ENCODE results near the gene ZNF768.

The ZNF768 gene

GRCh38 chr16:30526137-30526822 lies at the start of gene ZNF768:
Gene ZNF768 (minus strand): TSS chr16:30526566. CDS start chr16:30526413, 153 bp downstream.
- in situ Hi-C loops (cut with MboI; ENCODE audit: low sequenced_read_pairs) = no loop called here

GRCh38 chr16:30574678-30575077 lies 48.3 kb upstream of the ZNF768 start:
- in situ Hi-C loops (cut with MboI; ENCODE audit: low sequenced_read_pairs) = no loop called here

GRCh38 chr16:30571445-30572322 lies 45.3 kb upstream of the ZNF768 start, which contains the start of gene ZNF688:
Gene ZNF688 (minus strand): TSS chr16:30571714. CDS start chr16:30571629, 85 bp downstream.
- in situ Hi-C loops (cut with MboI; ENCODE audit: low sequenced_read_pairs) = no loop called here

- in situ Hi-C loops (cut with MboI; ENCODE audit: low sequenced_read_pairs) = no loop called here
These were observed 44.5 kb upstream of the ZNF768 start for GRCh38 chr16:30570636-30571444.

- in situ Hi-C loops (cut with MboI; ENCODE audit: low sequenced_read_pairs) = no loop called here
These were observed 43.6 kb upstream of the ZNF768 start for GRCh38 chr16:30569746-30570635.

- in situ Hi-C loops (cut with MboI; ENCODE audit: low sequenced_read_pairs) = no loop called here
These were observed 42.9 kb upstream of the ZNF768 start for GRCh38 chr16:30569281-30569680.

- in situ Hi-C loops (cut with MboI; ENCODE audit: low sequenced_read_pairs) = no loop called here
These were observed 41.7 kb upstream of the ZNF768 start for GRCh38 chr16:30567991-30568638.

DNA sequence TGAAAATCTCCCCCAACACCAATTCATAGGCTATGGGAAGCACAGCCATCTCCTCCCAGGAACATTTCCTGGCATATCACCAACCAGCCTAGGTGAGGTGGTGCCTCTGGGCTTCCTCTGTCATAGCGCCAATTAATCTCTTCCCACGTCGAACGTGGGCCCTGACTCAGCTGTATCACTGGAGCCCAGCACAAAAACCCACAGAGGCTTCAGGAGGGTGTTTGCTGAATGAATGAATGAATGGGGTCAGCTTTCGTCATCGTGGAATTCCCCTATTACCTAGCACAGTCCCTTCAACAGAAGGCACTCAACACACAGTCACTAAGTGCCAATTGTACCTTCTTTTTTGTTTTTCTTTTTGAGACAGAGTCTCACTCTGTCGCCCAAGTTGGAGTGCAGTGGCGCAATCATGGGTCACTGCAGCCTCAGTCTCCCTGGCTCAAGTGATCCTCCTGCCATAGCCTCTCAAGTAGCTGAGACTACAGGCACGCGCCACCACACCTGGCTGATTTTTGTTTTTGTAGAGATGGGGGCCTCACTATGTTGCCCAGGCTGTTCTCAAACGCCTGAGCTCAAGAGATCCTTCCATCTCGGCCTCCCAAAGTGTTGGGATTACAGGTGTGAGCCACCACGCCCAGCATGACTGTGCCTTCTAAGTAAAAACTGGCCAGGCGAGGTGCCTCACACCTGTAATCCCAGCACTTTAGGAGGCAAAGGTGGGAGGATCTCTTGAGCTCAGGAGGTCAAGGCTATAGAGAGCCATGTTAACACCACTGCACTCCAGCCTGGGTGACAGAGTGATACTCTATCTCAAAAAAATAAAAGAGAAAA lies 41.0 kb upstream of the ZNF768 start:
- in situ Hi-C loops (cut with MboI; ENCODE audit: low sequenced_read_pairs) = no loop called here

GRCh38 chr16:30566531-30566930 lies 40.2 kb upstream of the ZNF768 start:
- in situ Hi-C loops (cut with MboI; ENCODE audit: low sequenced_read_pairs) = no loop called here

DNA sequence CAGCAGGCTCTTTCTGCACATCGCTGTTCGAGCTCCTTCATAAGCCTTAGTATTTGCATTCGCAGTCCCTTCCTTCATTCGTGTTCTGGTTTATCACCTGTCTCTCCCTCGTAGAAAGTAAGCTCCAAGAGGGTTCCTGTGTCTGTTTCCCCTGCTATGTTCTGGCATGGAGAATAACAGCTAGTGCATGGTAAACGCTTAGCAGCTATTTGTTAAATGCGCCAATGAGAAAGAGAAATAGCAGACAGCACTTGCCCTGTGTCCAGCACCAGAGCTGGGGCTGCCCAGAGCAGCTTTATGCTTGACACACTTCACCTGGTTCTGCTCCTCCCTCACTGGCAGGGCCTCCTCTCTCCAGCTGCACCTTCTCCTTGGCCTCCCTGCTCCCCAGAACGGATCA lies 39.6 kb upstream of the ZNF768 start:
- in situ Hi-C loops (cut with MboI; ENCODE audit: low sequenced_read_pairs) = no loop called here

DNA sequence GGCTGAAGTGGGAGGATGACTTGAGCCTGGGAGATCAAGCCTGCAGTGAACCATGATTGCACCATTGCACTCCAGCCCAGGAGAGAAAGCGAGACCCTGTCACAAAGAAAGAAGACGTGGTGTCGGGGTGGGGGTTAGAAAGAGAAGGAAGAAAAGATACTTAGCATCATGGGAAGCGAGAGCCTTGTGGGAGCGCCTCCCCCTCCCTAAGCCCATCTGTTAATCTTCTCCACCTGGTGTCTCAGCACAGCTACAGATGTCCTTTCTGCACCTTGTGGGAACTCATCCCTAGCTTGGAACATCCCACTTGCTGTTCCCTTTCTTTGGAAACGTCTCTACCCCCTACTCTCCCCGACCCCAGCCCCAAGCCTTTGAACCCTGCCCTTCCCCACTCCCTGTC lies 39.2 kb upstream of the ZNF768 start:
- in situ Hi-C loops (cut with MboI; ENCODE audit: low sequenced_read_pairs) = no loop called here

GRCh38 chr16:30562021-30562420 lies 35.7 kb upstream of the ZNF768 start:
- in situ Hi-C loops (cut with MboI; ENCODE audit: low sequenced_read_pairs) = no loop called here

DNA sequence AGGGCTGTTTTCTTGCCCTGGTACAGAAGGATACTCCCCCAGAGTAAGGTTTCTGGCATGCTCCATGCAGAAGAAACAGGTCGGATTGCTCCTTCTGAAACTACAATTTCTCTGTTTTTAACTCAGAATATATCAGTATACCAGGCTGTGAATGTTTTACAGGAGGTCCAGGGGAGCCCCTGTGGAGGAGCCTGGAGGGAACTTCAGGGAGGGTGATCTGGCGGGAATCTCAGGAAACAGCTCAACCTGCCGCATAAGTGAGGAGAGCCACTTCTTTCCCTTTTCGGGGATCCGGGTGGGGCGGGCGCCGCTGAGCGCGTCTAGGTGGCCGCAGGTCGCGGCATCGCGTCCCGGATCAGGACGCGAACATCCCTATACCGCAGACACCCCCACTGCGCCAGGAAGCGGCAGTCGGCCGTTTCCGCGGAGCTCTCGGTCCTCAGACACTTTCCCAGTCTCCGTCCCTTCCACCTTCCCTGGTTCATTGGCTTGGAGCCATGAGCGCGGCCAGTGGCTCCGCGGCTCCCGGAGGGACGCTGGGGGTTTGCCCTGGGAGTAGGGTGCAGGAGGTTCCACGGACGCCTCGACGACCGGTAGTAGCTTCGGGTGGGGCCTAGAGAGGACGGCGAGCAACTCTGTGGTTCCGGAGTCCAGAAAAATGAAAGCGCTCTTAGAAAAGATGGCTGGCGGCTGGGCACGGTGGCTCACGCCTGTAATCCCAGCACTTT lies 34.9 kb upstream of the ZNF768 start:
- in situ Hi-C loops (cut with MboI; ENCODE audit: low sequenced_read_pairs) = no loop called here

DNA sequence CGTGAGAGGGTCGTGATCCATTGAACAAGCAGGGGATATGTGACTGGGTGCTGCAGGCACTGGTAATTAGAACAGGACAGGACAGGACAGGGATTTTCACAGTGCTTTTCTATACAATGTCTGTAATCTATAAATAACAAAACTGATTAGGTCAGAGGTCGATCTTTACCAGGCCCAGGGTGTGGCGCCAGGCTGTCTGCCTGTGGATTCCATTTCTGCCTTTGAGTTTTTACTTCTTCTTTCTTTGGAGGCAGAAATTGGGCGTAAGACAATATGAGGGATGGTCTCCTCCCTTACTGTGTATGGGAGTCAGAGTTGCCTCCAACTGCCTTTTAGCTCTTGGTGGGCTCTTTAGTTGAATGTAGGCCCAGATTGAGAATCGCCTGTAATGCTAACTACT lies 33.3 kb upstream of the ZNF768 start:
- in situ Hi-C loops (cut with MboI; ENCODE audit: low sequenced_read_pairs) = no loop called here

GRCh38 chr16:30558789-30559377 lies 32.5 kb upstream of the ZNF768 start:
- in situ Hi-C loops (cut with MboI; ENCODE audit: low sequenced_read_pairs) = no loop called here

DNA sequence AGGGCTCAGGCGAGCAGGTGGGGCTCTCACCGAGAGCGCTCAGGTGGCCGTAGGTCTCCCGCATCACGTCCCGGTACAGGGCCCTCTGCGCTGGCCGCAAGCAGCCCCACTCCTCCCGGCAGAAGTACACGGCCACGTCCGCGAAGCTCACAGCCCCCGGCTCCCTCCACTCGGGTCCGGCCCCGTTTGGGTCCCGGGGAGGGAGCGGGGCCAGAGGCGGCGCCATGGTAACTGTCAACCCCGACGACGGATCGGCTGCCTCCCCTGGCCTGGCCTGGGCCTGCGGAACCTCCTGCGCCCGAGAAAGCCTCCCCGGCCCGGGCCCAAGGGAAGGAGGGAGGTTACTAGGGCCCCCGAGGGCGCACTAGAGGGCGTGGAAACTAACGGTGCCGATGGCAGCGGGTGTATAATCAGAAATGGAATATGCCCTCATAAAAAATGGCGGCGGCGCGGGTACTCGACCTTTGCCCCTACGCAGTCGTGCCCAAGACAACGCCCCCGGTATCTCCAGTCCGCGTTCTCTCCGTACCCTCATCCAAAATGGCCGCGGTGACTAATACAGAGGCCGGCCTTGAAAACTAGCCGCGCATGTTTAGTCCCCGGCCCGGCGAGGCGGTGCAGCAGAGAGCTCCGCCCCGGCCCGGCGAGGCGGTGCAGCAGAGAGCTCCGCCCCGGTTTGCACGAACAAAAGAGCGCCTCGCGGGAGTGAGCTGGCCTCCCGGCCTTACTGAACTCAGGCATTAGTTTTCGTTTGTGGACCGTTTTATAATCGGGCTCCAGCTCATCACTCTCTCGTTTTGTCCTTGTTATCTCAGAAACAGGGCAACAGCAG lies 31.8 kb upstream of the ZNF768 start, which contains the start of gene ZNF764:
ZNF764 (minus strand) TSS at position 418 of the 832 bp plus-strand sequence; CDS start at position 226, 192 bp downstream.
- in situ Hi-C loops (cut with MboI; ENCODE audit: low sequenced_read_pairs) = no loop called here

DNA sequence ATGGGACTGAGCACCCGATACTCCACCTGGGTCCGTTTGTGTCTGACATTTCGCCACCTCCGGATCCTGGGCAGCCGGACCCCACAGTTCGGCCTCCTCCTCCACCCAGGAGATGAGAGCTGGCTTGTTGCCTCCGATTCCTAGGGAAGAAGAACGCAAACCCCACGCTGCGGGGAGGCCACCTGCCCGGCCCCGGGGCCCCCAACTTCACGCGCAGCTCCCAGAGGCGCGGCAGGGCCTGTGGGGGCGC lies 31.3 kb upstream of the ZNF768 start:
- in situ Hi-C loops (cut with MboI; ENCODE audit: low sequenced_read_pairs) = no loop called here
